K562 (cell line): ENCODE results near the gene TGDS. TPM values are rescaled to one million over a fixed set of nuclear protein-coding genes. Genes with fewer than 3 reads are reported as not detected.
A peak's percentile ranks its signal among the peaks of the same experiment; 100 is the strongest.
"Not testable (repeated sequence)": the region's sequence is repeated elsewhere in the genome, so short reads cannot be mapped to it uniquely, and the experiment has no call there.

Experiments
- ATAC-seq: fragments of 200-7000 bp; cut with Tn5 transposase; 3 replicates; pipeline ENCODE4 v1.9.1; 2020; ENCODE audit warnings: moderate library complexity
- BruUV-seq: library from RNA; stranded (reverse); fragments of 400-500 nt; replicated peaks from 2 replicates; lab custom pipeline; 2021; lab: Mats Ljungman, UMichigan
- CTCF ChIA-PET: fragments of 300-600 bp; formaldehyde crosslinking; extraction: SDS; loops from one replicate; lab custom pipeline; 2021; ENCODE audit warnings: low intra/inter-chr PET ratio; lab: Yijun Ruan, JAX
- POLR2A ChIA-PET: fragments of 300-600, 350-650 bp; sonication (Branson Sonifier 250); formaldehyde crosslinking; extraction: SDS; loops from one replicate; lab custom pipeline; 2021; ENCODE audit warnings: antibody characterized with exemption, inconsistent platforms; lab: Yijun Ruan, JAX
- DNase-seq, 4 experiments: peaks; one replicate each; pipeline versions ENCODE4 v3.0.0 to v3.0.0-alpha.2; 2011 to 2018; ENCODE audit warnings: low spot score in 3 of 4, mixed read lengths in 3 of 4; ENCODE audit errors: extremely low read depth in 1 of 4
- FAIRE-seq: peaks from 2 replicates; lab custom pipeline; 2011; peaks lifted over from hg19 to GRCh38; lab: Jason Lieb, UNC
- H2AFZ ChIP-seq: 2 replicates; pipeline ENCODE4 v1.6.0; 2011; ENCODE audit warnings: low read depth, low read length, control low read depth, inconsistent platforms
- H3K27ac ChIP-seq: fragments of 200-600 bp; 3 replicates; pipeline ENCODE4 v1.8.0; 2011; ENCODE audit warnings: low read depth, mild to moderate bottlenecking, control low read depth, inconsistent platforms, low read length, moderate library complexity, mixed read lengths; ENCODE audit errors: extremely low read depth
- H3K27me3 ChIP-seq, 2 experiments: fragments of 300-600 bp in 1 of 2; 2 replicates in 1 of 2; 3 replicates in 1 of 2; pipeline versions ENCODE4 v1.6.0 to v1.8.0; 2011; ENCODE audit warnings: inconsistent platforms in 2 of 2, low read length in 2 of 2, mild to moderate bottlenecking in 1 of 2, mixed read lengths in 1 of 2, moderate library complexity in 1 of 2; ENCODE audit not compliant: control insufficient read depth in 2 of 2, insufficient read depth in 2 of 2
- H3K36me3 ChIP-seq: fragments of 300-600 bp; 3 replicates; pipeline ENCODE4 v1.8.0; 2011; ENCODE audit warnings: mild to moderate bottlenecking, low read length, inconsistent platforms; ENCODE audit not compliant: control insufficient read depth, insufficient read depth
- H3K4me1 ChIP-seq, 2 experiments: fragments of 200-600 bp in 1 of 2; replicated peaks in 1 of 2; 2 replicates in 1 of 2; 3 replicates in 1 of 2; pipeline versions ENCODE4 v1.5.1 to v1.8.0; 2011; ENCODE audit warnings: inconsistent platforms in 2 of 2, low read length in 2 of 2, mild to moderate bottlenecking in 1 of 2, mixed read lengths in 1 of 2, moderate library complexity in 1 of 2; ENCODE audit not compliant: control insufficient read depth in 2 of 2, insufficient read depth in 2 of 2
- H3K4me2 ChIP-seq: 2 replicates; pipeline ENCODE4 v1.6.1; 2011; ENCODE audit warnings: low read length, control low read depth, inconsistent platforms, mixed read lengths; ENCODE audit not compliant: insufficient read depth
- H3K4me3 ChIP-seq: fragments of 200-600 bp; sonication (generic), shearing (Covaris generic); 2 replicates; pipeline ENCODE4 v1.5.1; 2016; ENCODE audit warnings: control low read depth, inconsistent platforms
- H3K79me2 ChIP-seq: fragments of 200-600 bp; 3 replicates; pipeline ENCODE4 v1.8.0; 2011; ENCODE audit warnings: low read length, inconsistent platforms; ENCODE audit not compliant: control insufficient read depth, insufficient read depth
- H3K9ac ChIP-seq, 2 experiments: 2 replicates each; pipeline versions ENCODE4 v1.6.0 to v1.6.1; 2011; ENCODE audit warnings: low read depth in 2 of 2, low read length in 2 of 2, control low read depth in 1 of 2, inconsistent platforms in 1 of 2, mild to moderate bottlenecking in 1 of 2, mixed read lengths in 1 of 2; ENCODE audit not compliant: insufficient read depth in 1 of 2
- H3K9me1 ChIP-seq: one replicate; pipeline ENCODE4 v1.6.0; 2011; ENCODE audit warnings: inconsistent platforms, mild to moderate bottlenecking, low read length, moderate library complexity; ENCODE audit not compliant: control insufficient read depth, insufficient read depth
- H3K9me3 ChIP-seq: replicated peaks from 2 replicates; pipeline ENCODE4 v1.5.1; 2011; ENCODE audit warnings: low read depth, low read length, inconsistent platforms; ENCODE audit not compliant: control insufficient read depth, insufficient read depth
- H4K20me1 ChIP-seq: replicated peaks from 2 replicates; pipeline ENCODE4 v1.6.1; 2011; ENCODE audit warnings: low read length, inconsistent platforms, mixed read lengths; ENCODE audit not compliant: control insufficient read depth, insufficient read depth
- ZNF146 ChIP-seq: IDR thresholded peaks from one replicate; pipeline ENCODE4 v1.6.1; 2018; ENCODE audit warnings: missing compliant biosample characterization; ENCODE audit not compliant: unreplicated experiment
- WGBS: fragments of 100-300 bp; shearing (Covaris generic); methylation state at CpG from one replicate; pipeline ENCODE4 v1.1.6; 2016; ENCODE audit warnings: low coverage, mixed read lengths; ENCODE audit not compliant: insufficient coverage; ENCODE audit errors: missing lambda C conversion rate; 5-methylcytosine and 5-hydroxymethylcytosine counted together
- in situ Hi-C: fragments of 300-500 bp; cut with MboI; formaldehyde crosslinking; loops from 4 replicates; pipeline ENCODE4 v1.15.0; 2018; ENCODE audit warnings: inconsistent platforms, mixed read lengths
- intact Hi-C: fragments of 100-400 bp; cut with micrococcal nuclease; formaldehyde crosslinking; loops from 2 replicates; pipeline ENCODE4 v1.14.2; 2022
- polyA plus RNA-seq, 8 experiments: library from polyadenylated mRNA; depleted of rRNA in 4 of 8; stranded (reverse) in 5 of 8; unstranded in 3 of 8; fragments of >200 nt; fragmentation: Nextera tagmentation in 2 of 8; fragmentation: Illumina TruSeq in 1 of 8; extraction: Ambion mirVana in 2 of 8; extraction: Trizol in 1 of 8; gene quantifications; 2 replicates each; pipeline versions ENCODE4 v1.2.1 to v1.2.3, GENCODE V29; 2011 to 2014; ENCODE audit warnings: inconsistent platforms in 1 of 8, missing spikeins in 1 of 8
- total RNA-seq, 7 experiments: library from RNA; depleted of rRNA in 6 of 7; stranded (reverse); fragments of >200 nt in 6 of 7; fragmentation: Illumina TruSeq in 2 of 7; extraction: Trizol in 2 of 7; gene quantifications; 2 replicates each; pipeline versions ENCODE4 v1.2.1 to v1.2.3, GENCODE V29; 2011 to 2021; ENCODE audit warnings: low replicate concordance in 1 of 7

TGDS gene
- total and polyA plus RNA-seq, 9 of the 15 experiments (the other 6 are each of a cell fraction or from before 2014, with no cell fraction given): 9.9 to 43.7 (median 21.4) TPM

DNA sequence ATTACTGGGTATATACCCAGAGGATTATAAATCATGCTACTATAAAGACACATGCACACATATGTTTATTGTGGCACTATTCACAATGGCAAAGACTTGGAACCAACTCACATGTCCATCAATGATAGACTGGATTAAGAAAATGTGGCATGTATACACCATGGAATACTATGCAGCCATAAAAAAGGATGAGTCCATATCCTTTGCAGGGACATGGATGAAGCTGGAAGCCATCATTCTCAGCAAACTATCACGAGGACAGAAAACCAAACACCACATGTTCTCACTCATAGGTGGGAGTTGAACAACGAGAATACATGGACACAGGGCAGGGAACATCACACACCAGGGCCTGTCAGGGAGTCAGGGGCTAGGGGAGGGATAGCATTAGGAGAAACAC is 63.7 kb downstream of the TGDS start:
- peak; percentile 55 for TF ChIP-seq ZNF146 (CRISPR knock-in tag)
- H3K9me3 ChIP-seq, BruUV-seq, in situ Hi-C loops, H3K79me2 ChIP-seq, H3K36me3 ChIP-seq, POLR2A ChIA-PET, CTCF ChIA-PET, H4K20me1 ChIP-seq, H3K4me2 ChIP-seq, H3K9ac ChIP-seq, H3K4me3 ChIP-seq, ATAC-seq, H3K9me1 ChIP-seq, H3K27ac ChIP-seq, intact Hi-C loops, H3K27me3 ChIP-seq, DNase-seq, H3K4me1 ChIP-seq, FAIRE-seq, H2AFZ ChIP-seq: not testable (repeated sequence)
- WGBS: no CpG with 5 or more reads among the region's 2 CpGs

DNA sequence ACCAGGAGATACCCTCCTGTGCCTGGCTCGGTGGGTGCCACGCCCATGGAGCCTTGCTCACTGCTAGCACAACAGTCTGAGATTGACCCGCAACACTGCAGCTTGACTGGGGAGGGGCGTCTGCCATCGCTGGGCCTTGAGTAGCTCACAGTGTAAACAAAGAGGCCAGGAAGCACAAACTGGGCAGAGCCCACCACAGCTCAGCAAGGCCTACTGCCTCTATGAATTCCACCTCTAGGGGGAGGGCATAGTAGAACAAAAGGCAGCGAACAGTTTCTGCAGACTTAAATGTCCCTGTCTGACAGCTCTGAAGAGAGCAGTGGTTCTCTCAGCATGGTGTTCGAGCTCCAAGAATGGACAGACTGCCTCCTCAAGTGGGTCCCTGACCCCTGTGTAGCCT is 69.0 kb downstream of the TGDS start:
- H3K9ac ChIP-seq, H3K4me3 ChIP-seq, H3K79me2 ChIP-seq, FAIRE-seq, POLR2A ChIA-PET, H3K4me2 ChIP-seq, H2AFZ ChIP-seq, H3K27me3 ChIP-seq, H3K36me3 ChIP-seq, CTCF ChIA-PET, H3K9me3 ChIP-seq, ATAC-seq, BruUV-seq, H3K27ac ChIP-seq, H3K9me1 ChIP-seq, H3K4me1 ChIP-seq, DNase-seq, in situ Hi-C loops, H4K20me1 ChIP-seq, intact Hi-C loops: not testable (repeated sequence)
- WGBS: 5% methylated on average over 4 of the region's 7 CpGs
